Fibroblast of lung (primary cell): ENCODE results near the gene MAML3. TPM values are rescaled to one million over a fixed set of nuclear protein-coding genes. Genes with fewer than 3 reads are reported as not detected.
A peak's percentile ranks its signal among the peaks of the same experiment; 100 is the strongest.

Experiments
- DNase-seq, 2 donors: peaks; one replicate each; pipeline versions ENCODE4 v3.0.0 to v3.0.0-alpha.2; 2010; ENCODE audit warnings: low read depth in 2 of 2
- H2AFZ ChIP-seq: 2 replicates; pipeline ENCODE4 v1.5.1; 2012; ENCODE audit warnings: low read length, control low read depth, inconsistent platforms
- H3K27ac ChIP-seq: 2 replicates; pipeline ENCODE4 v1.5.1; 2011; ENCODE audit warnings: low read length, control low read depth; ENCODE audit not compliant: insufficient read depth
- H3K27me3 ChIP-seq: 2 replicates; pipeline ENCODE4 v1.5.1; 2011; ENCODE audit warnings: mild to moderate bottlenecking, low read length; ENCODE audit not compliant: control insufficient read depth, insufficient read depth
- H3K36me3 ChIP-seq: 2 replicates; pipeline ENCODE4 v1.5.1; 2011; ENCODE audit warnings: low read length; ENCODE audit not compliant: control insufficient read depth, insufficient read depth
- H3K4me1 ChIP-seq: 2 replicates; pipeline ENCODE4 v1.5.1; 2011; ENCODE audit warnings: low read length; ENCODE audit not compliant: control insufficient read depth, insufficient read depth; ENCODE audit errors: extremely low read depth
- H3K4me2 ChIP-seq: 2 replicates; pipeline ENCODE4 v1.5.1; 2011; ENCODE audit warnings: low read length, control low read depth; ENCODE audit not compliant: insufficient read depth; ENCODE audit errors: extremely low read depth
- H3K4me3 ChIP-seq, 4 experiments: fragments of 200-600 bp in 1 of 4; sonication (generic) in 1 of 4; replicated peaks in 1 of 4; 2 replicates each; pipeline ENCODE4 v1.5.1; 2011 to 2016; ENCODE audit warnings: low read length in 4 of 4, low read depth in 3 of 4, mild to moderate bottlenecking in 3 of 4, control low read depth in 2 of 4, inconsistent platforms in 1 of 4, mixed read lengths in 1 of 4; ENCODE audit not compliant: insufficient read depth in 1 of 4; ENCODE audit errors: control extremely low read depth in 1 of 4
- H3K79me2 ChIP-seq: 2 replicates; pipeline ENCODE4 v1.5.1; 2012; ENCODE audit warnings: mild to moderate bottlenecking, low read length, inconsistent platforms; ENCODE audit not compliant: control insufficient read depth, insufficient read depth
- H3K9ac ChIP-seq: 2 replicates; pipeline ENCODE4 v1.5.1; 2011; ENCODE audit warnings: mild to moderate bottlenecking, low read length, control low read depth; ENCODE audit not compliant: insufficient read depth
- H3K9me3 ChIP-seq: 2 replicates; pipeline ENCODE4 v1.5.1; 2012; ENCODE audit warnings: low read depth, low read length; ENCODE audit not compliant: control insufficient read depth, insufficient read depth
- H4K20me1 ChIP-seq: 2 replicates; pipeline ENCODE4 v1.5.1; 2011; ENCODE audit warnings: low read length; ENCODE audit not compliant: control insufficient read depth, insufficient read depth; ENCODE audit errors: extremely low read depth
- EZH2 ChIP-seq: IDR thresholded peaks from 2 replicates; pipeline ENCODE4 v1.5.1; 2012; ENCODE audit warnings: low read length, control low read depth, mild to moderate bottlenecking; ENCODE audit errors: missing control alignments
- polyA plus RNA-seq, 2 donors: library from polyadenylated mRNA; depleted of rRNA in 1 of 2; stranded (reverse) in 1 of 2; unstranded in 1 of 2; fragments of >200 nt; gene quantifications; 2 replicates each; pipeline ENCODE4 v1.2.1, GENCODE V29; 2011 to 2012; ENCODE audit warnings: missing spikeins in 1 of 2
- total RNA-seq: library from RNA; depleted of rRNA; stranded (reverse); fragments of >200 nt; gene quantifications from 2 replicates; pipeline ENCODE4 v1.2.1, GENCODE V29; 2014
- TF ChIP-seq, protein P1 (sequence below), 2 donors: IDR thresholded peaks in 1 of 2; conservative IDR thresholded peaks in 1 of 2; 1 replicate in 1 of 2; 2 replicates in 1 of 2; pipeline ENCODE4 v1.5.1; 2011 to 2012; ENCODE audit warnings: low read length in 2 of 2, control low read depth in 1 of 2, inconsistent platforms in 1 of 2, low read depth in 1 of 2, mild to moderate bottlenecking in 1 of 2

The MAML3 gene
- total and polyA plus RNA-seq, 2 donors (not counting 1 experiment from before 2014, with no cell fraction given): 2.0 to 2.8 TPM

DNA sequence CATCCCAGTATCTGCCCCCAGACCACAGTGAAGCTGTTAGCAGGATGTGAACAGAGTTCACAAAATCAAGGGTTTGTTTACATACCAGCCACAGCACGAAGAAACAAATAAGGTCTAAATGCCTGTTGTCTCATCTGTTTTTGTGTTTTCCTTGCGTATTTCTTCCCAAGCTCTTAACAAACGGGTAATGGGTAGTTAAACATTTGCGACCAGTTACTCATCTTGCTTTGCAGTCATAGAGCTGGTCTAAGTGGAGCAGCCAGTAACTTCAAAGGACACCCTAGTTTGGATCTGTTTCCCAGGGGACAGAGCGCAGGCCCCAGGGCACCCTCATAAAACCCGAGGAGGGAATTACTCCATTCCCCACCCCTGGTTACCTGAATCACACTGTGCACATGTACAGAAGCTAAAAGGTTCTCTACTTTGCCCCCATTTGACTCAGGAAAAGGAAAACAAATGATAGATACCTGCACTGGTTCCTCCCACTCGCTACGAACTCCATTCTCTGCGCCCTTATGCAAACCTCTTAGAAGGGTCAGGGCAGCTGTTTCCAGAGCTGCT, 68.8 kb downstream of the MAML3 start:
- no peaks in the 10 kb centered on the region for H3K9me3 ChIP-seq
- peak overlapping the region; percentile 67 for H2AFZ ChIP-seq
- DNase-seq: no peak
- no peaks in the 10 kb centered on the region for H3K79me2 ChIP-seq
- peaks cover 16% of the 10 kb centered on the region for H3K4me1 ChIP-seq
- H3K27me3 ChIP-seq: no peaks in the 10 kb centered on the region
- H3K36me3 ChIP-seq: no peaks in the 10 kb centered on the region
- H4K20me1 ChIP-seq: no peaks in the 10 kb centered on the region
- H3K27ac ChIP-seq: no peak overlapping the region
- H3K4me3 ChIP-seq: no peak overlapping the region
- no peak for TF ChIP-seq EZH2
- TF ChIP-seq, protein P1, sequence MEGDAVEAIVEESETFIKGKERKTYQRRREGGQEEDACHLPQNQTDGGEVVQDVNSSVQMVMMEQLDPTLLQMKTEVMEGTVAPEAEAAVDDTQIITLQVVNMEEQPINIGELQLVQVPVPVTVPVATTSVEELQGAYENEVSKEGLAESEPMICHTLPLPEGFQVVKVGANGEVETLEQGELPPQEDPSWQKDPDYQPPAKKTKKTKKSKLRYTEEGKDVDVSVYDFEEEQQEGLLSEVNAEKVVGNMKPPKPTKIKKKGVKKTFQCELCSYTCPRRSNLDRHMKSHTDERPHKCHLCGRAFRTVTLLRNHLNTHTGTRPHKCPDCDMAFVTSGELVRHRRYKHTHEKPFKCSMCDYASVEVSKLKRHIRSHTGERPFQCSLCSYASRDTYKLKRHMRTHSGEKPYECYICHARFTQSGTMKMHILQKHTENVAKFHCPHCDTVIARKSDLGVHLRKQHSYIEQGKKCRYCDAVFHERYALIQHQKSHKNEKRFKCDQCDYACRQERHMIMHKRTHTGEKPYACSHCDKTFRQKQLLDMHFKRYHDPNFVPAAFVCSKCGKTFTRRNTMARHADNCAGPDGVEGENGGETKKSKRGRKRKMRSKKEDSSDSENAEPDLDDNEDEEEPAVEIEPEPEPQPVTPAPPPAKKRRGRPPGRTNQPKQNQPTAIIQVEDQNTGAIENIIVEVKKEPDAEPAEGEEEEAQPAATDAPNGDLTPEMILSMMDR (conservative IDR thresholded peaks at IDR 0.05 in 1 of 2, IDR thresholded peaks at IDR 0.05 in 1 of 2; ENCODE audit: low read depth in 1 of 2, low read length in 2 of 2): no peak
- no peak overlapping the region for H3K9ac ChIP-seq
- H3K4me2 ChIP-seq: peak overlapping the region; percentile 34

DNA sequence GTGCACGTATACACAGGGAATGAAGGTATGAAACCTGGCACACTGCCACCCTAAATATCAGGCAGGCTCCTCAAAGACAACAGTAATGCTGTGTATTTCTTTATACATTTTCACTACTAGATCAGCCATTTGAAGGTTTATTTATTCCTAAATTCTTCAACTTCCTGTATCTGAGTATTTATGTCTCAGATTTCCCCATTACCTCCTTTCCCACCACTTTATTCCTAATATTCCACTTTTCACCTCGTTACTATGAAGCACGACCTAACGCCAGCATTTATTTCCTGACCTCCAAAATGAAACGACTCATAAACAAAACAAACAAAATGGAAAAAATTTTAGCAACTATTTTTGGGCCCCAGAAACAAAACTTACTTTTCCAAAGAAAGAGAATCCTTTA, 69.6 kb downstream of the MAML3 start:
- Histone ChIP-seq H2AFZ (peak overlapping the region; percentile 22), H3K4me2 (peak overlapping the region; percentile 34), H3K9me3 (no peaks in the 10 kb centered on the region), H3K27ac (no peak overlapping the region), H3K4me1 (peaks cover 16% of the 10 kb centered on the region), H3K36me3 (no peaks in the 10 kb centered on the region), H3K9ac (no peak overlapping the region), H3K4me3 (no peak overlapping the region), H3K79me2 (no peaks in the 10 kb centered on the region), H3K27me3 (no peaks in the 10 kb centered on the region), H4K20me1 (no peaks in the 10 kb centered on the region)
- DNase-seq: no peak
- TF ChIP-seq, protein P1 (conservative IDR thresholded peaks at IDR 0.05 in 1 of 2, IDR thresholded peaks at IDR 0.05 in 1 of 2; ENCODE audit: low read depth in 1 of 2, low read length in 2 of 2): no peak
- TF ChIP-seq EZH2: no peak

DNA sequence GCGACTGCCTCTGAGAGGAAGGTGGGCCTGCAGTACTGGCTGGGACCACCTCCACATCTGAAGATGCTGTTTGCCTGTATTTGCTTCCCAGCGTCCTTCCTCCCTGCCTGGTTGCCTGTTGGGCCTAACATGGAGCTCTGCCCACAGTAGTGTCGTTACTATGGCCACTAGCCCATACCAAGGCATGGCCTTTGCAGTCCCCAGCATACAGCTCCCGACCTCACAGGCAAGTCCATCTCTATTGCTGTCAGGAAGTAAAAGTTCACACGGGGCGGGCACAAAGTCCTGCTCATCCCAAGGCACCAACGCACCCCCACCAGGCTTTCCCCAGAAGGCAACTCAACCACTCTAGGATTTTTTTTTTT, 71.6 kb downstream of the MAML3 start:
- TF ChIP-seq, protein P1 (conservative IDR thresholded peaks at IDR 0.05 in 1 of 2, IDR thresholded peaks at IDR 0.05 in 1 of 2; ENCODE audit: low read depth in 1 of 2, low read length in 2 of 2): no peak
- no peak for TF ChIP-seq EZH2
- Histone ChIP-seq H3K4me1 (peaks cover 24% of the 10 kb centered on the region), H3K79me2 (no peaks in the 10 kb centered on the region), H3K9me3 (no peaks in the 10 kb centered on the region), H3K4me3 (peak overlapping the region in 1 of 4 experiments; percentile 8), H4K20me1 (no peaks in the 10 kb centered on the region), H2AFZ (peak overlapping the region; percentile 83), H3K9ac (no peak overlapping the region), H3K36me3 (no peaks in the 10 kb centered on the region), H3K27me3 (no peaks in the 10 kb centered on the region), H3K27ac (peak overlapping the region; percentile 14), H3K4me2 (peak overlapping the region; percentile 73)
- no peak for DNase-seq
